Measurements from ENCODE around the gene KIAA0040. TPM values are rescaled to one million over a fixed set of nuclear protein-coding genes. Genes with fewer than 3 reads are reported as not detected.

KIAA0040 gene
- total RNA-seq, 1 experiment from 2014 or later = 15.0 TPM

DNA sequence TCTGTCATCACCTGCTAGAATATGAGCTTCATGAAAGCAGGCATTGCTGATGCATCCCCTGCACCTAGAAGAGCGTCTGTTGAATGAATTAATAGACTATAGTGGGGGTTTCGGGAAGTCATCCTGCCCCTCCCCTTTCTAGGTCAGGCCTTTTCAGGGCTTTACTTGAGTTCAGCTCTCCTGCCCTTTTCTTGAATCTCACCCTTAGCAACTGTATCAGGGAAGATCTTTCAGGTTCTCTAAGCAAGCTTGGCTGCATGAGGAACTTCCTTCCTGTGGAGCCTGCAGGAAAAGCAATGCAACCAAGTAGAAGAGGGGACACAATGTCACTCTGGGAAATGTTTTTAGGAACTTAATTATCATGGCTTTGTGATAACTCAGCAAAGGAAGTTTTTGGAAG lies 27.2 kb upstream of the KIAA0040 start (continued):
- TF ChIP-seq, protein P1, sequence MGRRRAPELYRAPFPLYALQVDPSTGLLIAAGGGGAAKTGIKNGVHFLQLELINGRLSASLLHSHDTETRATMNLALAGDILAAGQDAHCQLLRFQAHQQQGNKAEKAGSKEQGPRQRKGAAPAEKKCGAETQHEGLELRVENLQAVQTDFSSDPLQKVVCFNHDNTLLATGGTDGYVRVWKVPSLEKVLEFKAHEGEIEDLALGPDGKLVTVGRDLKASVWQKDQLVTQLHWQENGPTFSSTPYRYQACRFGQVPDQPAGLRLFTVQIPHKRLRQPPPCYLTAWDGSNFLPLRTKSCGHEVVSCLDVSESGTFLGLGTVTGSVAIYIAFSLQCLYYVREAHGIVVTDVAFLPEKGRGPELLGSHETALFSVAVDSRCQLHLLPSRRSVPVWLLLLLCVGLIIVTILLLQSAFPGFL (CRISPR knock-in tag; IDR thresholded peaks at IDR 0.05; ENCODE audit: borderline replicate concordance) = no peak
- TF ChIP-seq, protein P2, sequence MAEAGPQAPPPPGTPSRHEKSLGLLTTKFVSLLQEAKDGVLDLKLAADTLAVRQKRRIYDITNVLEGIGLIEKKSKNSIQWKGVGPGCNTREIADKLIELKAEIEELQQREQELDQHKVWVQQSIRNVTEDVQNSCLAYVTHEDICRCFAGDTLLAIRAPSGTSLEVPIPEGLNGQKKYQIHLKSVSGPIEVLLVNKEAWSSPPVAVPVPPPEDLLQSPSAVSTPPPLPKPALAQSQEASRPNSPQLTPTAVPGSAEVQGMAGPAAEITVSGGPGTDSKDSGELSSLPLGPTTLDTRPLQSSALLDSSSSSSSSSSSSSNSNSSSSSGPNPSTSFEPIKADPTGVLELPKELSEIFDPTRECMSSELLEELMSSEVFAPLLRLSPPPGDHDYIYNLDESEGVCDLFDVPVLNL (CRISPR knock-in tag; IDR thresholded peaks at IDR 0.05; ENCODE audit: borderline replicate concordance, low read depth) = no peak
- no peak for TF ChIP-seq NFE2L1 (CRISPR knock-in tag; IDR thresholded peaks at IDR 0.05)
- no peak for TF ChIP-seq ATF1 (CRISPR knock-in tag; IDR thresholded peaks at IDR 0.05)
- TF ChIP-seq, protein P3, sequence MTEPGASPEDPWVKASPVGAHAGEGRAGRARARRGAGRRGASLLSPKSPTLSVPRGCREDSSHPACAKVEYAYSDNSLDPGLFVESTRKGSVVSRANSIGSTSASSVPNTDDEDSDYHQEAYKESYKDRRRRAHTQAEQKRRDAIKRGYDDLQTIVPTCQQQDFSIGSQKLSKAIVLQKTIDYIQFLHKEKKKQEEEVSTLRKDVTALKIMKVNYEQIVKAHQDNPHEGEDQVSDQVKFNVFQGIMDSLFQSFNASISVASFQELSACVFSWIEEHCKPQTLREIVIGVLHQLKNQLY (CRISPR knock-in tag; IDR thresholded peaks at IDR 0.05) = no peak

DNA sequence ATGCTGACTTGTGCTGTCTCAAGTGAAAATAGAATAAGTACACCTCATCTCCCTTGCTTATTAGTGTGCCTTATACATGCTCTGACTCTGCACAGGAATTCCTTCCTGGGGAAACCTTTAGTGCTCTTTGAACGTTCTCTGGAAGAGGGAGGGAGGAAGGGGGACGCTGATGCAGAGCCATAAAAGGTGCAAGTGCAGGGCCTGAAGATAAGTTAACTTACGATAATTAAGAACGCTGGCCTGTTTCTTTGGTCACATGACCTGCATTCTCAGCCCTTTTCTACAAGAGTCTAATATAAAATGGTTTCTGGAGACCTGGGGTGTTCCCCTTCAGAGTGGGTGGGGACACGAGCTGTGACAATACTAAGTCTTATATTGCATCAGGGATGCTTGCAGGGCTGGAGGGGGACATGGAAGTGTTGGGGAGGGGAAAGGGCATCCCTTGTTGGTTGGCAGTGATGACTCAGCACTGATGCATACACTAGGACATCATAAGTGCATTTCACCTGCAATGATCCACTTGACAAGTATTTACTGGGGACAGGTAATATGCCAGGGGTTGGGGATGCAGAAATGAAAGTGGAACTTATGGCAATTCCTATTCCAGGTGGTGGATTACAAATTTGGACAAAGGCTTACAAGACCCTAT lies 26.3 kb upstream of the KIAA0040 start:
- Mint-ChIP-seq H3K36me3 (no peaks in the 10 kb centered on the region), H3K9me3 (peaks cover 6% of the 10 kb centered on the region), H3K4me3 (no peak overlapping the region), H3K27me3 (ENCODE audit: low read depth) (no peaks in the 10 kb centered on the region), H3K27ac (no peak overlapping the region), H3K4me1 (peaks cover 27% of the 10 kb centered on the region)
- no peak for DNase-seq (ENCODE audit: low spot score)
- no peak for ATAC-seq
- ChIA-PET POLR2A (no interaction called here), CTCF (interaction anchor here (1.4 kb wide), 2 partner anchors 67 to 101 kb away, joined by 4 to 8 read pairs; no protein-coding TSS in a partner anchor)
- TF ChIP-seq ZNF671 (CRISPR knock-in tag; IDR thresholded peaks at IDR 0.05) (no peak), ZNF423 (CRISPR knock-in tag; IDR thresholded peaks at IDR 0.05) (no peak), KAT7 (CRISPR knock-in tag; IDR thresholded peaks at IDR 0.05; ENCODE audit: borderline replicate concordance) (no peak), FOXP1 (CRISPR knock-in tag; IDR thresholded peaks at IDR 0.05; ENCODE audit: borderline replicate concordance) (no peak), FOXK1 (CRISPR knock-in tag; IDR thresholded peaks at IDR 0.05) (no peak), IRF2 (CRISPR knock-in tag; IDR thresholded peaks at IDR 0.05; ENCODE audit: borderline replicate concordance, low read depth) (no peak), ESRRA (CRISPR knock-in tag; IDR thresholded peaks at IDR 0.05; ENCODE audit: borderline replicate concordance) (no peak), PRRX2 (CRISPR knock-in tag; IDR thresholded peaks at IDR 0.05) (no peak), SMAD4 (CRISPR knock-in tag; IDR thresholded peaks at IDR 0.05) (no peak), NFATC4 (CRISPR knock-in tag; IDR thresholded peaks at IDR 0.05) (no peak)
- TF ChIP-seq, protein P4, sequence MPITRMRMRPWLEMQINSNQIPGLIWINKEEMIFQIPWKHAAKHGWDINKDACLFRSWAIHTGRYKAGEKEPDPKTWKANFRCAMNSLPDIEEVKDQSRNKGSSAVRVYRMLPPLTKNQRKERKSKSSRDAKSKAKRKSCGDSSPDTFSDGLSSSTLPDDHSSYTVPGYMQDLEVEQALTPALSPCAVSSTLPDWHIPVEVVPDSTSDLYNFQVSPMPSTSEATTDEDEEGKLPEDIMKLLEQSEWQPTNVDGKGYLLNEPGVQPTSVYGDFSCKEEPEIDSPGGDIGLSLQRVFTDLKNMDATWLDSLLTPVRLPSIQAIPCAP (CRISPR knock-in tag; IDR thresholded peaks at IDR 0.05) = no peak
- TF ChIP-seq, protein P5, sequence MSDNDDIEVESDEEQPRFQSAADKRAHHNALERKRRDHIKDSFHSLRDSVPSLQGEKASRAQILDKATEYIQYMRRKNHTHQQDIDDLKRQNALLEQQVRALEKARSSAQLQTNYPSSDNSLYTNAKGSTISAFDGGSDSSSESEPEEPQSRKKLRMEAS (CRISPR knock-in tag; IDR thresholded peaks at IDR 0.05) = no peak
- TF ChIP-seq, protein P6, sequence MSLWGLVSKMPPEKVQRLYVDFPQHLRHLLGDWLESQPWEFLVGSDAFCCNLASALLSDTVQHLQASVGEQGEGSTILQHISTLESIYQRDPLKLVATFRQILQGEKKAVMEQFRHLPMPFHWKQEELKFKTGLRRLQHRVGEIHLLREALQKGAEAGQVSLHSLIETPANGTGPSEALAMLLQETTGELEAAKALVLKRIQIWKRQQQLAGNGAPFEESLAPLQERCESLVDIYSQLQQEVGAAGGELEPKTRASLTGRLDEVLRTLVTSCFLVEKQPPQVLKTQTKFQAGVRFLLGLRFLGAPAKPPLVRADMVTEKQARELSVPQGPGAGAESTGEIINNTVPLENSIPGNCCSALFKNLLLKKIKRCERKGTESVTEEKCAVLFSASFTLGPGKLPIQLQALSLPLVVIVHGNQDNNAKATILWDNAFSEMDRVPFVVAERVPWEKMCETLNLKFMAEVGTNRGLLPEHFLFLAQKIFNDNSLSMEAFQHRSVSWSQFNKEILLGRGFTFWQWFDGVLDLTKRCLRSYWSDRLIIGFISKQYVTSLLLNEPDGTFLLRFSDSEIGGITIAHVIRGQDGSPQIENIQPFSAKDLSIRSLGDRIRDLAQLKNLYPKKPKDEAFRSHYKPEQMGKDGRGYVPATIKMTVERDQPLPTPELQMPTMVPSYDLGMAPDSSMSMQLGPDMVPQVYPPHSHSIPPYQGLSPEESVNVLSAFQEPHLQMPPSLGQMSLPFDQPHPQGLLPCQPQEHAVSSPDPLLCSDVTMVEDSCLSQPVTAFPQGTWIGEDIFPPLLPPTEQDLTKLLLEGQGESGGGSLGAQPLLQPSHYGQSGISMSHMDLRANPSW (CRISPR knock-in tag; conservative IDR thresholded peaks at IDR 0.05; ENCODE audit: low read depth) = no peak
- TF ChIP-seq, protein P7, sequence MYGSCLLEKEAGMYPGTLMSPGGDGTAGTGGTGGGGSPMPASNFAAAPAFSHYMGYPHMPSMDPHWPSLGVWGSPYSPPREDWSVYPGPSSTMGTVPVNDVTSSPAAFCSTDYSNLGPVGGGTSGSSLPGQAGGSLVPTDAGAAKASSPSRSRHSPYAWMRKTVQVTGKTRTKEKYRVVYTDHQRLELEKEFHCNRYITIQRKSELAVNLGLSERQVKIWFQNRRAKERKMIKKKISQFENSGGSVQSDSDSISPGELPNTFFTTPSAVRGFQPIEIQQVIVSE (CRISPR knock-in tag; IDR thresholded peaks at IDR 0.05; ENCODE audit: borderline replicate concordance) = no peak
- TF ChIP-seq, protein P8, sequence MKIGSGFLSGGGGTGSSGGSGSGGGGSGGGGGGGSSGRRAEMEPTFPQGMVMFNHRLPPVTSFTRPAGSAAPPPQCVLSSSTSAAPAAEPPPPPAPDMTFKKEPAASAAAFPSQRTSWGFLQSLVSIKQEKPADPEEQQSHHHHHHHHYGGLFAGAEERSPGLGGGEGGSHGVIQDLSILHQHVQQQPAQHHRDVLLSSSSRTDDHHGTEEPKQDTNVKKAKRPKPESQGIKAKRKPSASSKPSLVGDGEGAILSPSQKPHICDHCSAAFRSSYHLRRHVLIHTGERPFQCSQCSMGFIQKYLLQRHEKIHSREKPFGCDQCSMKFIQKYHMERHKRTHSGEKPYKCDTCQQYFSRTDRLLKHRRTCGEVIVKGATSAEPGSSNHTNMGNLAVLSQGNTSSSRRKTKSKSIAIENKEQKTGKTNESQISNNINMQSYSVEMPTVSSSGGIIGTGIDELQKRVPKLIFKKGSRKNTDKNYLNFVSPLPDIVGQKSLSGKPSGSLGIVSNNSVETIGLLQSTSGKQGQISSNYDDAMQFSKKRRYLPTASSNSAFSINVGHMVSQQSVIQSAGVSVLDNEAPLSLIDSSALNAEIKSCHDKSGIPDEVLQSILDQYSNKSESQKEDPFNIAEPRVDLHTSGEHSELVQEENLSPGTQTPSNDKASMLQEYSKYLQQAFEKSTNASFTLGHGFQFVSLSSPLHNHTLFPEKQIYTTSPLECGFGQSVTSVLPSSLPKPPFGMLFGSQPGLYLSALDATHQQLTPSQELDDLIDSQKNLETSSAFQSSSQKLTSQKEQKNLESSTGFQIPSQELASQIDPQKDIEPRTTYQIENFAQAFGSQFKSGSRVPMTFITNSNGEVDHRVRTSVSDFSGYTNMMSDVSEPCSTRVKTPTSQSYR (CRISPR knock-in tag; IDR thresholded peaks at IDR 0.05) = no peak
- TF ChIP-seq, protein P9, sequence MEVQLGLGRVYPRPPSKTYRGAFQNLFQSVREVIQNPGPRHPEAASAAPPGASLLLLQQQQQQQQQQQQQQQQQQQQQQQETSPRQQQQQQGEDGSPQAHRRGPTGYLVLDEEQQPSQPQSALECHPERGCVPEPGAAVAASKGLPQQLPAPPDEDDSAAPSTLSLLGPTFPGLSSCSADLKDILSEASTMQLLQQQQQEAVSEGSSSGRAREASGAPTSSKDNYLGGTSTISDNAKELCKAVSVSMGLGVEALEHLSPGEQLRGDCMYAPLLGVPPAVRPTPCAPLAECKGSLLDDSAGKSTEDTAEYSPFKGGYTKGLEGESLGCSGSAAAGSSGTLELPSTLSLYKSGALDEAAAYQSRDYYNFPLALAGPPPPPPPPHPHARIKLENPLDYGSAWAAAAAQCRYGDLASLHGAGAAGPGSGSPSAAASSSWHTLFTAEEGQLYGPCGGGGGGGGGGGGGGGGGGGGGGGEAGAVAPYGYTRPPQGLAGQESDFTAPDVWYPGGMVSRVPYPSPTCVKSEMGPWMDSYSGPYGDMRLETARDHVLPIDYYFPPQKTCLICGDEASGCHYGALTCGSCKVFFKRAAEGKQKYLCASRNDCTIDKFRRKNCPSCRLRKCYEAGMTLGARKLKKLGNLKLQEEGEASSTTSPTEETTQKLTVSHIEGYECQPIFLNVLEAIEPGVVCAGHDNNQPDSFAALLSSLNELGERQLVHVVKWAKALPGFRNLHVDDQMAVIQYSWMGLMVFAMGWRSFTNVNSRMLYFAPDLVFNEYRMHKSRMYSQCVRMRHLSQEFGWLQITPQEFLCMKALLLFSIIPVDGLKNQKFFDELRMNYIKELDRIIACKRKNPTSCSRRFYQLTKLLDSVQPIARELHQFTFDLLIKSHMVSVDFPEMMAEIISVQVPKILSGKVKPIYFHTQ (CRISPR knock-in tag; IDR thresholded peaks at IDR 0.05) = no peak

Data from WTC11 (cell line).